ENCODE data around the gene SIX2. TPM values are rescaled to one million over a fixed set of nuclear protein-coding genes. Genes with fewer than 3 reads are reported as not detected.

Gene SIX2
- total RNA-seq, 4 donors from 2014 or later, result 0.14 to 0.32 TPM; not detected in 2

DNA sequence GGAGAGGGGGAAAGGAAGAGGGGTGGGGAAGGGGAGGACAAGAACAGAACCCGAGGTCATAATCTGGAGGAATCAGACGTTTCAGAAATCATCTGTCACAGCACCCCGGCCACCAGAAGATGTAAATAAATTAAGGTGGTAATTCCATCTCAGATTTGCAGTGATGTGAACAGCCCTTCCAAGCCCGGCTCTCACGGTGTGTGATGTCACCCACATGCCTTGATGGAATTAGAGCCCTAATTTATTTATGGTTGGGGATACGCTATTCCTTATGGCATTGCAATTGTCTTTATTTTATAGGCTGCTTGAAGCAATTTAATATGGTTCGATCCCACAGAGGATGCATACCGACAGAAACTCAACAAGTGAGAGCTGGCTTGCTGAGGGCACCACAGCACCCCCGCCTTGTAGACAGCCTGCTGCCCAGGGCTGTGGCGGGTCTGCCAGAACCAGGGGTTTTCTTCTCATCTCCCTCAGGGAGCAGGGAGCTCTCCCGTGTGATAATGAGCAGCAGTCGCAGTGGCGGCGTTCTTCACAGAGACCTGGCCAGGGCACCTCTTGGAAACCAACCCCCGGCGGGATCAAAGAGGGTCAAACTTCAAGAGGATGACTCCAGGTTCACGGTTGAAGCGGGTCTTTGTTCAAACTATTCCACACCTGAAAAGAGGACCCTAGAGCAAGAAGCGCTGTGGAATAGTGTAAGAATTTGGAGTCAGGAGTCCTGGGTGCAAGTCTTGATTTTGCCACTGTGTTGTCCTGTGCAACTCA, 40.5 kb upstream of the SIX2 start:
- intact Hi-C loops (cut with DNase I; ENCODE audit: low total_unique reads), result loop anchor here (10.0 kb wide), 1 partner anchor 1025 kb away; no protein-coding TSS in a partner anchor
- Histone ChIP-seq H3K4me1 (no peaks in the 10 kb centered on the region), H3K4me3 (no peak overlapping the region), H3K36me3 (no peaks in the 10 kb centered on the region), H3K27me3 (no peaks in the 10 kb centered on the region), H3K27ac (no peak overlapping the region), H3K9me3 (no peaks in the 10 kb centered on the region)
- TF ChIP-seq POLR2A (IDR thresholded peaks at IDR 0.05) (no peak), EP300 (IDR thresholded peaks at IDR 0.05; ENCODE audit: low read depth) (no peak), POLR2AphosphoS5 (IDR thresholded peaks at IDR 0.05) (no peak)
- TF ChIP-seq, protein P1, sequence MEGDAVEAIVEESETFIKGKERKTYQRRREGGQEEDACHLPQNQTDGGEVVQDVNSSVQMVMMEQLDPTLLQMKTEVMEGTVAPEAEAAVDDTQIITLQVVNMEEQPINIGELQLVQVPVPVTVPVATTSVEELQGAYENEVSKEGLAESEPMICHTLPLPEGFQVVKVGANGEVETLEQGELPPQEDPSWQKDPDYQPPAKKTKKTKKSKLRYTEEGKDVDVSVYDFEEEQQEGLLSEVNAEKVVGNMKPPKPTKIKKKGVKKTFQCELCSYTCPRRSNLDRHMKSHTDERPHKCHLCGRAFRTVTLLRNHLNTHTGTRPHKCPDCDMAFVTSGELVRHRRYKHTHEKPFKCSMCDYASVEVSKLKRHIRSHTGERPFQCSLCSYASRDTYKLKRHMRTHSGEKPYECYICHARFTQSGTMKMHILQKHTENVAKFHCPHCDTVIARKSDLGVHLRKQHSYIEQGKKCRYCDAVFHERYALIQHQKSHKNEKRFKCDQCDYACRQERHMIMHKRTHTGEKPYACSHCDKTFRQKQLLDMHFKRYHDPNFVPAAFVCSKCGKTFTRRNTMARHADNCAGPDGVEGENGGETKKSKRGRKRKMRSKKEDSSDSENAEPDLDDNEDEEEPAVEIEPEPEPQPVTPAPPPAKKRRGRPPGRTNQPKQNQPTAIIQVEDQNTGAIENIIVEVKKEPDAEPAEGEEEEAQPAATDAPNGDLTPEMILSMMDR (IDR thresholded peaks at IDR 0.05), result no peak
- WGBS, 2 donors (ENCODE audit: low coverage in 1 of 2), result 86 to 94% methylated on average over 3 to 19 of the region's 19 CpGs
- in situ Hi-C loops (cut with MboI; ENCODE audit: low pct_ligation_motif_present in 1 of 4, low pct_unique_long_range_greater_than_20kb in 1 of 4, low sequenced_read_pairs in 3 of 4), result no loop called here
- no peak for DNase-seq

DNA sequence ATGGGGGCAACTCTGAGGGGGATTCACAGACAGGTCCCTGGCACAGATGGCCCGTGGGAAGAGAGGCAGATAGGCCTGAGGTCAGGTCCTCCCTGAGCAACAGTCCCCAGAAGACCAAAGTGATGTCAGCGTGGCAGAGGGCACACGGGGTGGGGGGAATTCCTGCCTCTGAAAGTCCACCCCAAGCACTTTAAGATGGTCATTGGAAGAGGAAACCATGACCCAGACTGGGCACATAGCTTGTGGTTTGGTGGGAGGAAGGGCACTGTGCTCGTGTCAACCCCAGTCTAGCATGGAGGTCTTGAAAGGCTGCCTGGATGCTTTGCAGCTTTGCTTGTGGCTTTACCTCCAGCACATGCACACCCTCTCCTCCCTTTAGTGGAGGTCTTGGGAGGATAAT, 38.0 kb upstream of the SIX2 start:
- WGBS, 2 donors (ENCODE audit: low coverage in 1 of 2), result 65% methylated on average over 4 of the region's 4 CpGs; no CpG with 5 or more reads in 1 of the 2 donors
- no peak for DNase-seq
- Histone ChIP-seq H3K36me3 (no peaks in the 10 kb centered on the region), H3K27me3 (peaks cover 6% of the 10 kb centered on the region), H3K4me3 (no peak overlapping the region), H3K4me1 (peaks cover 0 to 6% (median 0%) of the 10 kb centered on the region in 4 donors), H3K9me3 (no peaks in the 10 kb centered on the region), H3K27ac (no peak overlapping the region)
- no peak for TF ChIP-seq POLR2A (IDR thresholded peaks at IDR 0.05)
- no peak for TF ChIP-seq POLR2AphosphoS5 (IDR thresholded peaks at IDR 0.05)
- TF ChIP-seq EP300 (IDR thresholded peaks at IDR 0.05; ENCODE audit: low read depth), result no peak
- TF ChIP-seq, protein P1 (IDR thresholded peaks at IDR 0.05), result no peak
- intact Hi-C loops (cut with DNase I; ENCODE audit: low total_unique reads) (loop anchor here (10.0 kb wide), 1 partner anchor 1028 kb away; no protein-coding TSS in a partner anchor), in situ Hi-C loops (cut with MboI; ENCODE audit: low pct_ligation_motif_present in 1 of 4, low pct_unique_long_range_greater_than_20kb in 1 of 4, low sequenced_read_pairs in 3 of 4) (no loop called here)

DNA sequence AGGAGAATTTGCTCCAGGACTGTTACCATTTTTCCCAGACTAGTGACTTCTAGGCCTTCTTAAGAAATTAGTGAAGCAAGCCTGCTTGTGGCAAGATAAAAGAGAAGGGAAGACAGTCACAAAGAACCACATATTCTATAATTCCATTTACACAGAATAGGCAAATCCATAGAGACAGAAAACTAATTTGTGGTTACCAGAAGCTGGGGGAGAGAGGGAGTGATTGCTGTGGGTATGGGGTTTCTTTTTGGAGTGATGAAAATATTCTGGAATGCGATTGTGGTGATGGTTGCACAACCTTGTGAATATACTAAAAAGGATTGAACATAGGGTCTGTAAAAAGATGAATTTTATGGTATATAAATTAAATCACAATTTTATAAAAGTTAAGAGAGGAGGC, 37.5 kb upstream of the SIX2 start:
- WGBS, 2 donors (ENCODE audit: low coverage in 1 of 2), result 88 to 100% methylated on average over 1 of the region's 1 CpG
- Histone ChIP-seq H3K4me1 (peaks cover 0 to 6% (median 0%) of the 10 kb centered on the region in 4 donors), H3K9me3 (no peaks in the 10 kb centered on the region), H3K4me3 (no peak overlapping the region), H3K27ac (no peak overlapping the region), H3K36me3 (no peaks in the 10 kb centered on the region), H3K27me3 (peaks cover 11% of the 10 kb centered on the region)
- TF ChIP-seq, protein P1 (IDR thresholded peaks at IDR 0.05), result no peak
- no peak for TF ChIP-seq EP300 (IDR thresholded peaks at IDR 0.05; ENCODE audit: low read depth)
- no peak for TF ChIP-seq POLR2AphosphoS5 (IDR thresholded peaks at IDR 0.05)
- no peak for TF ChIP-seq POLR2A (IDR thresholded peaks at IDR 0.05)
- in situ Hi-C loops (cut with MboI; ENCODE audit: low pct_ligation_motif_present in 1 of 4, low pct_unique_long_range_greater_than_20kb in 1 of 4, low sequenced_read_pairs in 3 of 4), result no loop called here
- DNase-seq, result no peak
- intact Hi-C loops (cut with DNase I; ENCODE audit: low total_unique reads), result loop anchor here (10.0 kb wide), 1 partner anchor 1028 kb away; no protein-coding TSS in a partner anchor

DNA sequence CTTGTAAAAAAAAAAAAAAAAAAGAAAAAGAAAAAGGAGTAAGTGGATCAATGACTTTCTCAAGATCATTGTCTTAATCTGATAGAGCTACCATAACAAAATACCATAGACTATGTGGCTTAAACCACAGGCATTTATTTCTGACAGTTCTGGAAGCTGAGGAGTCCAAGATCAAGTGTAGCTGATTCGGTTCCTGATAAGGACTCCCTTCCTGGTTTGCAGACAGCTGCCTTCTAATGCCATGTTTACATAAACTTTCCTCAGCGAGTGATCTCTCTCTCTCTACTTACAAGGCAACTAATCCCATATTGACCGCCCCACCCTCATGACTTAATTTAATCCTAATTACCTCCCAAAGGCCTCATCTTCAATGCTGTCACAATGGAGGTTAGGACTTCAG, 36.5 kb upstream of the SIX2 start:
- Histone ChIP-seq H3K9me3 (no peaks in the 10 kb centered on the region), H3K4me1 (peaks cover 0 to 6% (median 0%) of the 10 kb centered on the region in 4 donors), H3K36me3 (no peaks in the 10 kb centered on the region), H3K27me3 (peaks cover 12% of the 10 kb centered on the region), H3K27ac (no peak overlapping the region), H3K4me3 (no peak overlapping the region)
- intact Hi-C loops (cut with DNase I; ENCODE audit: low total_unique reads) (loop anchor here (10.0 kb wide), 1 partner anchor 1029 kb away; no protein-coding TSS in a partner anchor), in situ Hi-C loops (cut with MboI; ENCODE audit: low pct_ligation_motif_present in 1 of 4, low pct_unique_long_range_greater_than_20kb in 1 of 4, low sequenced_read_pairs in 3 of 4) (no loop called here)
- no peak for TF ChIP-seq EP300 (IDR thresholded peaks at IDR 0.05; ENCODE audit: low read depth)
- TF ChIP-seq, protein P1 (IDR thresholded peaks at IDR 0.05), result no peak
- no peak for TF ChIP-seq POLR2AphosphoS5 (IDR thresholded peaks at IDR 0.05)
- no peak for DNase-seq
- 64 to 76% methylated on average over 3 of the region's 3 CpGs for WGBS, 2 donors (ENCODE audit: low coverage in 1 of 2)
